GDM1 (cell line): ENCODE data around the gene ETFBKMT.

Experiments
- DNase-seq: peaks from one replicate; lab custom pipeline; 2025; lab: John Stamatoyannopoulos, UW

Gene ETFBKMT, protein sequence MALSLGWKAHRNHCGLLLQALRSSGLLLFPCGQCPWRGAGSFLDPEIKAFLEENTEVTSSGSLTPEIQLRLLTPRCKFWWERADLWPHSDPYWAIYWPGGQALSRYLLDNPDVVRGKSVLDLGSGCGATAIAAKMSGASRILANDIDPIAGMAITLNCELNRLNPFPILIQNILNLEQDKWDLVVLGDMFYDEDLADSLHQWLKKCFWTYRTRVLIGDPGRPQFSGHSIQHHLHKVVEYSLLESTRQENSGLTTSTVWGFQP

DNA sequence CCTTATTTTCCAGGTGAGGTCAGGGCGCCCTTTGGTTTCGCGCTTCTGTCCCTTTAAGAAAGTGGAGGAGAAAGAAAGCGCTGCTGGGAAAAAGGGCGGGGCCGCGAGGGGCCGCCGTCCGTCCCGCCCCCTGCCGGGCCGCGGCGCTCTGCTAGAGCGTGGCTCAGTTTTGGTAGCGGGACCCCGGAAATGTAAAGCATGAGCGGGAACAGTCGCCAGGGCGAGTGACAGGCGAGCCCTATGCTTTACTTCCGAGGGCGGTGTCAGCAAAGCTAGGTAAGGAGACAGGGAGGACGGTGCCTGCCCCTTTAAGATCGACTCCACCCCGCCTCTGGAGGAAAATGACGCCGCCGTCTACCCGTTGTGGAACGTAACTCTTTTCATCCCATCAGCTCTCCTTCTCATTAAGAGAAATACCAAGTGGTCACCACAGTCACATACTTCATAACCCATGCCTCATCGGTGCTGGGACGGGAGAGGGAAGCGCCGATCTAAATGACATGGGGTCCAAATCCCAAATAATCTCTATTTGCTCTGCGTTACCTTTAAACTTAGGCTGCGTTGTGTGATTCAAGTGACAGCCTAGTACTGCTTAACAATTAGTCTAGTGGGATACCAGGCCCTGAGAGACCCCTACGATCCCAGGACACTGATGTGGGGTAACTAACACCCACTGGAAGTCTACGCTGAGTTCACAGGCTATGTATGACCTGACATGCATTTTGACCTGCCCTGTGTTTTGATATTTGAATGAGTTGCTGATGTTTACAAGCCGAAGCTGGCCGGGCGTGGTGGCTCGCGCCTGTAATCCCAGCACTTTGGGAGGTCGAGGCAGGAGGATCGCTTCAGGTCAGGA lies at the start of gene ETFBKMT:
Gene ETFBKMT, plus strand, starts transcription at position 602 of the 856 bp plus-strand sequence. CDS start 2,266 bp downstream, outside the sequence.
- DNase-seq: peak; percentile 61

- no peak for DNase-seq
Measured at GRCh38 chr12:31612819-31613218, 46.7 kb upstream of the ETFBKMT start.

DNA sequence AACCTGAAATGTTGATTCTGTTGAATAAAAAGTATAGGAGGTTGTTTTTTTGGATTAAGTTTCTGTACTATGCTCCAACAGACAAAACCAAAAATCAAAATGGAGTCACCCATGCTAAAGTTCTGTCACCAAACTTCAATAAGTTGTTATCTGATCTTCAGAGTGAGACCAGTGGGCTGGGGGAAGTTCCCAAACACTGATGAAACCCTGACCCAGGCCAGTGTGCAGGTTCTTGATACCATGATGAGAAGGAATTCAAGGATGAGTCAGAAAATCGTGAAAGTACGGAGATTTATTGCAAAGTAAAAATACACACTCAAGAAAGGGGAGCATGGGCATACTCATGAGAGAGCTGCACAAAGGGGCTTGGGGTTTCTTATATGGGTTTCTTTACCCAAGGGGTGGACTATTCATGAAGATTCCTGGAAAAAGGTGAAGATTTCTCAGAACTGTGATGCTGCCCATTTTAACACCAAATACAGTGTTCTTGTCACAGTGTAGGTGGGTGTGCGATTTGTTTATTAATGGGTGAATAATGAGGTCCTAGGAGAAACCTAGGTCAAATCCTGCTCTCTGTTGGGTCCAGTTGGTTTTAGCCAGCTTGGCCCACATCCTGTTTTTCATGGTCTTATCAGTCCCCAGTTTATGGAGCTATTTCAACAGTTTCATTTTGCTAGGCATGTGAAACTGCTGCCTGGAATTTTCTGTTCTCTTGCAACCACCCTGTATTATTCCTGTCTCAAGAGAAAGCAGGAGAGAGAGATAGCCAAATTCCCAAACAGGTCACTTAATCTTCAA lies 41.1 kb upstream of the ETFBKMT start:
- no peak for DNase-seq

GRCh38 chr12:31620311-31620710 lies 39.2 kb upstream of the ETFBKMT start:
- DNase-seq: no peak

GRCh38 chr12:31622038-31622437 lies 37.5 kb upstream of the ETFBKMT start:
- no peak for DNase-seq

DNA sequence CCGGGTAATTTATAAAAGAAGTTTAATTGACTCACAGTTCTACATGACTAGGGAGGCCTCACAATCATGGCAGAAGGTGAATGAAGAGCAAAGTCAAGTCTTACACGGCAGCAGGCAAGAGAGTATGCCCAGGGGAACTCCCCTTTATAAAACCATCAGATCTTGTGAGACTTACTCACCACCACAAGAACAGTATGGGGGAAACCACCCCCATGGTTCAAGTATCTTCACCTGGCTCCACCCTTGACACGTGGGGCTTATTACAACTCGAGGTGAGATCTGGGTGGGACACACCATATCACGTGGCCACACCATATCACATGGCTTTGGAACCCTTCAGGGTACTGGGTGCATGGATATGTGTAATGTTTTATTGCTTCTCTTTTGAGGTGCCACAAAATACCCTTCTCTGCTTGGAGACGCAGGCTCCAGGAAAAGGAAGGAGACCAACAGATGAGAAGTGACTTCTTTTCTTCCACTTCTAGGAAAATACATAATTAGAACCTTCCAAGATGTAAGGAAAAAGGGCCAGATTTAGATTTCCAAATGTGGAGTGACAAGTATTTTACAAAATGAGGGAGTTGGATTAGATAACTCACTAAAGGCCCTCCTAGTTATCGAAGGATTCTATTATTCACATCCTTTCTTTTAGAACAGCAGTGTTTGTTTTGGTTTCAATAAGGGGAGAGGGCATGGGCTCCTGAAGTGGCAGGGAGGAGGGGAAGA lies 33.1 kb upstream of the ETFBKMT start:
- no peak for DNase-seq

DNA sequence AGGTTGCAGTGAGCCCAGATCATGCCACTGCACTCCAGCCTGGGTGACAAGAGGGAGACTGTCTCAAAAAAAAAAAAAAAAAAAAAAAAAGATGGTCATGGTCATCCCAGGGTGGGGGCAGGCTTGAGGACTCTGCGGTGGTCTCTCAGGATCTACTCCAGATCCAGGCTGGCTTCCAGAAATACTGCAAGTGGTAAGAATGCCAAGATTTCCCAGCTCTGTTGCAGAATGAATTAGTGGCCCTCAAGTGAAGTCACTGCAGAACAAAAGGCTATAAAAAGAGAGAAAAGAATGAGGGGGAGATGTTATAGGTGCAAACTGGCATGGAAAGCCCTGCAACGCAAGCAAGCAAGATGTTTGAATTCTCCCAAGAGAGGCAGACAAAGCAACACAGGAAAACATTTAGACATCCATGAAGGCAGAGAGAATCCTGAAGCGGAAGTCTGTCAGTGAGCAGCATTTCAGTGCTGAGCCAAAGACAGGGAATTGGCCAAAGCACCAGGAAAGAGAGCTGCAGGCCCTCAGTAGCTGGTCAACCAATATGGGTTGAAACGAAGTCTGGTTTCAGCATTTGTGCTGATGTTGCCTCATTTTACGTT lies 31.9 kb upstream of the ETFBKMT start:
- no peak for DNase-seq

- DNase-seq: no peak
Measured at GRCh38 chr12:31629756-31630732, 29.4 kb upstream of the ETFBKMT start.

DNA sequence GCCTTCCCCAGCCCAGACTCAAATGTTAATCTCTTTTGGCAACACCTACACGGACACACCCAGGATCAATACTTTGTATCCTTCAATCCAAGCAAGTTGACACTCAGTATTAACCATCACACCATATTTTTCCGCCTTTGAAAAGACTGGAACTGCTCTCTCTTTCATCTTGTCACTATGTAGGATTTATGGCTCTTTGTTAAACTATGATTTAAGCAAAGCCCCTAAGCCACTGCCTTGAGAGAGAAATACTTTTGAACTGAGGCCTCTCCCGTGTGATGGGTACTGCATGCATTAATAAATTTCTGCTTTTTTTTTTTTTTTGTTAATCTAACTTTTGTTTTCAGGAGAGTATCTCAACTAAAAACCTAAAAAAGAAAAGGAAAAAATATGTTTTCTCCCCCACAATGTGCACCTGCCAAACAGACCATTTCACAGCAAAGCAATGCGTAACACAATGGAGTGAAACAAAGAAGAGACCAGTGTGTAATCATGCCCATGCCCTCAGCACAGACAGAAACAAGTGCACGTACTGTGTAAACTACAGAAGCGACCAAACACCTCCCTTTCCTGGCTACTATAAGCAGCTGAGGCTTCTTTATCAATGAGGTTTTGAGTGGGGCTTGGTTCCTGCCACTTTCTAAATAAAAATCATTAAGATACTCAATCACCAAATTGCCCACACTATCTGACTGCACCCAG lies 28.3 kb upstream of the ETFBKMT start:
- DNase-seq: no peak

DNA sequence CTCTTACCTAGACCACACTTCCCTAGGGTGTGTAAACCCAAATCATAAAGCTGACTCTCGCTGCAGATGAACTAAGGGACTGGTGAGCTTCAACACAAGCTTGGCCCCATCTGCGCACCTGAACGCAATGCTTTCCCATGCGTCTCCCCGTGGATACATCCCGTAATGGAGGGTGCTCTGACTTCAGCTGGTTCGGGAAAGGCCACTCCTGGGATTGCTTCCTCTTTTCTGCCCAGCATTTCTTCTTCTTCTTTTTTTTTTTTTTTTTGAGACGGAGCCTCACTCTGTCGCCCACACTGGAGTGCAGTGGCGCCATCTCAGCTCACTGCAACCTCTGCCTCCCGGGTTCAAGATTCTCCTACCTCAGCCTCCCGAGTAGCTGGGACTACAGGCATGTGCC lies 27.7 kb upstream of the ETFBKMT start:
- DNase-seq: no peak

GRCh38 chr12:31633464-31633863 lies 26.0 kb upstream of the ETFBKMT start:
- DNase-seq: no peak

GRCh38 chr12:31634620-31635019 lies 24.9 kb upstream of the ETFBKMT start:
- no peak for DNase-seq

DNA sequence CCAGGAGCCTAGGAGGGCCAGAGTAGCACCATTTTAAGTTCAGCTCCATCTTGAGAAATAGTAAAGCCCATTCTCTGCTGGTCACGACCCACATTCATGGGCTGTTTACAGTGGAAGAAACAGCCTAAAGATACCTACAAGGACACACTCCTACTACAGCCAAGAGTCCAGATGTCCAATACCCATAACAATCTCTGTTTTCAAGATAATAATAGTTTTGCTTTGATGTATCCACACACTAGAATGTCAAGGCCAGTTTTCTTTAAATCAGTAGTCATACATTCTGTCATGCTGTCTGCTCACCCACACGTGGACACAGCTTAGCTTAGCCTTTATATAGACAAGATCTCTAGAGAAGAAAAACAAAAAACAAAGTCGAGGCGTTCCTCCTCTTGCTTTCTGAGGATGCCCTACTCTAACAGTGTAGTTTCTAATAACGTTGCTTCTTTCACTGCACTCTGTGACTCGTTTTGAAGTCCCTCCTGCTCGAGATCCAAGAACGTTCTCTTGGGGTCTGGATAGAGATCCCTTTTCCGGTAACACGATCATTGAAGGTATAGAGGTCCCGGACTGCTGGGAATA lies 17.9 kb upstream of the ETFBKMT start:
- DNase-seq: no peak

DNA sequence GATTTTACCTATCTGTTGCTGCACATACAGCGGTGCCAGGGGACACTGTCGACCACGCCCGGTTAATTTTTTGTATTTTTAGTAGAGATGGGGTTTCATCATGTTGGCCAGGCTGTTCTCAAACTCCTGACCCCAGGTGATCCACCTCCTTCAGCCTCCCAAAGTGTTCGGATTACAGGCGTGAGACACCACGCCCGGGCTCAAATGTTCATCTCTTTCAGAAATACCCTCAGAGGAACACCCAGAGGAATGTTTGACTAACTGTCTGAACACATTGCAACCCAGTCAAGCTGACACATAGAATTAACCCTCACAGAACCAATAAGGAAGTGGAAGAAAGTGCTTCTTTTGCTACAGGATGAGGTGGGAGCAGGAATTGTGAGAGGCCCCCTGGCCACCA lies 15.0 kb upstream of the ETFBKMT start:
- DNase-seq: no peak

GRCh38 chr12:31645924-31646323 lies 13.6 kb upstream of the ETFBKMT start:
- DNase-seq: no peak

DNA sequence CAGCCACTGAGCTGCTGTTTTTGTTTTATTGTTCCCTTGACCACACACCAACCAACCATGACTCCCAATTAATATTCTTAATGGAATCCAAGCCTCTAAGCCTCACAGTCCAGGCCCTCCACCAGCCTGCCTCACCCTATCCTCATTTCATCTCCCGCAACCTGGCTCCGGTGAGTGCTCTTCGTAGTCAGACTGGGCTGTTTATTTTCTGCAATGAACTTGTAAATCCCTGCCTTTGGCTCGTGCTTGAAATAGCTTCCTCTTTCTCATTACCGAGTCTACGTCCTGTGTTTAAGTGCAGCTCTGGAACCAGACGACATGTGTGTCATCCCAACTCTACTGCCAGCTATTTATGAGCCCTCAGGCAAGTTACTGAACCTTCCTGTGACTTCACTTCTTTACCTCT lies 12.4 kb upstream of the ETFBKMT start:
- DNase-seq: no peak

DNA sequence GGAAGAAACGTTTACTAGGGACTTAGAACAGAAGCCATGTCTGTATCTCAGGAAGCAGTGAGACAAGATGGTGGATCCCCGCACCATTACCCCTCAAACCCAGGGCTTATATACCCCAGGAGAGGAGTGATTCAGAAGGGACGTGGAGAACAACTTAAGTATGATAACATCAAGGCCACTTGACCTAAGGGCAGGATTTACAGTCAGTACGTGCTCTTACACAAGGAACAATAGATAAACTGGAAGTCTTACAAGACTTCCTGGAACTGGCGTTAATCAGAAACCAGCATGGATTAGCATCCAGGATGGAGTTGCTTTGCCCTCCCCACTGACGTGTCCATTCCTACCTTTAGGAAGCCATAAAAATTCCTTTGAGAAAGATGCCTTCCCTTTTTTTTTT lies 8.6 kb upstream of the ETFBKMT start:
- DNase-seq: no peak

- DNase-seq: no peak
Measured at GRCh38 chr12:31651893-31652521, 7.5 kb upstream of the ETFBKMT start.

- no peak for DNase-seq
Measured at GRCh38 chr12:31655208-31655607, 4.3 kb upstream of the ETFBKMT start.
